ENCODE measurements around the gene TBC1D22B. TPM values are rescaled to one million over a fixed set of nuclear protein-coding genes. Genes with fewer than 3 reads are reported as not detected.
A peak's percentile ranks its signal among the peaks of the same experiment; 100 is the strongest.

TBC1D22B gene
- total and polyA plus RNA-seq, 9 of the 15 experiments (the other 6 are each of a cell fraction or from before 2014, with no cell fraction given), result 4.8 to 24.2 (median 13.5) TPM

- TF ChIP-seq MGA (IDR thresholded peaks at IDR 0.05) (peak; percentile 67; the same call in 1 of the 2 replicates), SRF (CRISPR knock-in tag; IDR thresholded peaks at IDR 0.05) (peak in 1 of 2 experiments; percentile 26; a peak in 2 of 4 replicates), GABPA (tag; conservative IDR thresholded peaks at IDR 0.05; ENCODE audit: low read depth) (no peak), ZFP1 (CRISPR knock-in tag; IDR thresholded peaks at IDR 0.05) (no peak)
Measured at GRCh38 chr6:37244430-37245310, 12.9 kb upstream of the TBC1D22B start (continued).
